ENCODE results near the gene SLC39A10. TPM values are rescaled to one million over a fixed set of nuclear protein-coding genes. Genes with fewer than 3 reads are reported as not detected.

Gene SLC39A10
- total and polyA plus RNA-seq, 12 donors, result 6.6 to 83.0 (median 33.0) TPM

- Histone ChIP-seq H3K4me3 (no peak overlapping the region), H3K36me3 (replicated peaks in 1 of 2) (no peaks in the 10 kb centered on the region), H3K4me1 (replicated peaks in 1 of 2) (no peaks in the 10 kb centered on the region), H3K27ac (no peak overlapping the region), H3K27me3 (no peaks in the 10 kb centered on the region), H3K9me3 (replicated peaks in 1 of 3) (peaks cover 0 to 3% (median 0%) of the 10 kb centered on the region in 3 donors)
- TF ChIP-seq CTCF (IDR thresholded peaks at IDR 0.05) (no peak), POLR2A (IDR thresholded peaks at IDR 0.05) (no peak)
- intact Hi-C loops (cut with DNase I), result no loop called here
- WGBS, 4 donors, result 71 to 82% (median 75%) methylated on average over 2 of the region's 2 CpGs
- DNase-seq, result no peak
Measured at GRCh38 chr2:195768431-195768830, 111.4 kb downstream of the SLC39A10 start.

- H3K4me3 ChIP-seq, result no peak overlapping the region
- no peaks in the 10 kb centered on the region for H3K36me3 ChIP-seq (replicated peaks in 1 of 2)
- no peaks in the 10 kb centered on the region for H3K4me1 ChIP-seq (replicated peaks in 1 of 2)
- no peak for DNase-seq
- no peak overlapping the region for H3K27ac ChIP-seq
- TF ChIP-seq POLR2A (IDR thresholded peaks at IDR 0.05) (no peak), CTCF (IDR thresholded peaks at IDR 0.05) (no peak)
- intact Hi-C loops (cut with DNase I), result no loop called here
- no peaks in the 10 kb centered on the region for H3K27me3 ChIP-seq
- no peaks in the 10 kb centered on the region for H3K9me3 ChIP-seq (replicated peaks in 1 of 3)
Measured at GRCh38 chr2:195769975-195770374, 112.9 kb downstream of the SLC39A10 start.

- no peak overlapping the region for H3K4me3 ChIP-seq
- H3K27ac ChIP-seq, result no peak overlapping the region
- no peaks in the 10 kb centered on the region for H3K9me3 ChIP-seq (replicated peaks in 1 of 3)
- intact Hi-C loops (cut with DNase I), result no loop called here
- no peak for TF ChIP-seq CTCF (IDR thresholded peaks at IDR 0.05)
- TF ChIP-seq POLR2A (IDR thresholded peaks at IDR 0.05), result no peak
- H3K27me3 ChIP-seq, result no peaks in the 10 kb centered on the region
- no peaks in the 10 kb centered on the region for H3K4me1 ChIP-seq (replicated peaks in 1 of 2)
- WGBS, 4 donors, result 79 to 89% (median 85%) methylated on average over 2 of the region's 2 CpGs
- DNase-seq, result no peak
- H3K36me3 ChIP-seq (replicated peaks in 1 of 2), result no peaks in the 10 kb centered on the region
Measured at GRCh38 chr2:195779491-195779890, 122.5 kb downstream of the SLC39A10 start.

GRCh38 chr2:195782156-195782555 is 125.1 kb downstream of the SLC39A10 start:
- Histone ChIP-seq H3K4me3 (no peak overlapping the region), H3K9me3 (replicated peaks in 1 of 3) (no peaks in the 10 kb centered on the region), H3K27me3 (no peaks in the 10 kb centered on the region), H3K36me3 (replicated peaks in 1 of 2) (no peaks in the 10 kb centered on the region), H3K4me1 (replicated peaks in 1 of 2) (no peaks in the 10 kb centered on the region), H3K27ac (no peak overlapping the region)
- no peak for TF ChIP-seq POLR2A (IDR thresholded peaks at IDR 0.05)
- no peak for TF ChIP-seq CTCF (IDR thresholded peaks at IDR 0.05)
- WGBS, 4 donors, result 89 to 96% (median 94%) methylated on average over 2 of the region's 2 CpGs
- intact Hi-C loops (cut with DNase I), result no loop called here
- no peak for DNase-seq

Small RNA genes lying within 50 kb of the gene (small RNA-seq; reads per million reads assigned to genes)
- 0 reads per million in 2 donors for gene RNU6-915P
